Measurements from ENCODE around the gene CXCR1.

- TF ChIP-seq CTCF (IDR thresholded peaks at IDR 0.05; ENCODE audit: borderline replicate concordance, extremely low read depth, low read length, poor library complexity, severe bottlenecking) (no peak), EZH2 (IDR thresholded peaks at IDR 0.05; ENCODE audit: borderline replicate concordance, low read depth, low read length, severe bottlenecking) (no peak)
Measured at GRCh38 chr2:218168016-218168415, 1.3 kb upstream of the CXCR1 start.

Data from DND-41 (cell line).